Left ventricle myocardium inferior (tissue), 1 donor: ENCODE results near the gene RAP1B. TPM values are rescaled to one million over a fixed set of nuclear protein-coding genes. Genes with fewer than 3 reads are reported as not detected.

ENCODE experiments used
- DNase-seq: peaks from one replicate; pipeline ENCODE4 v3.0.0-alpha.2; 2020
- H3K27ac ChIP-seq: fragments of 200-600 bp; replicated peaks from 2 replicates; pipeline ENCODE4 v1.8.0; 2021
- H3K27me3 ChIP-seq: fragments of 200-600 bp; 2 replicates; pipeline ENCODE4 v1.8.0; 2021; ENCODE audit warnings: low read depth
- H3K36me3 ChIP-seq: fragments of 200-600 bp; 2 replicates; pipeline ENCODE4 v1.8.0; 2021
- H3K4me1 ChIP-seq: fragments of 200-600 bp; 2 replicates; pipeline ENCODE4 v1.8.0; 2021
- H3K4me3 ChIP-seq: fragments of 200-600 bp; 2 replicates; pipeline ENCODE4 v1.8.0; 2021; ENCODE audit warnings: mild to moderate bottlenecking, moderate library complexity
- H3K9me3 ChIP-seq: fragments of 200-600 bp; replicated peaks from 2 replicates; pipeline ENCODE4 v1.8.0; 2021
- CTCF ChIP-seq: fragments of 200-600 bp; IDR thresholded peaks from 2 replicates; pipeline ENCODE4 v1.8.0; 2021; ENCODE audit warnings: antibody characterized with exemption, mild to moderate bottlenecking, borderline replicate concordance
- intact Hi-C: fragments of 100-400 bp; cut with micrococcal nuclease; formaldehyde crosslinking; loops from one replicate; pipeline ENCODE4 v1.11.0; 2022
- total RNA-seq: library from RNA; stranded (reverse); fragmentation: NEBNext Ultra II Directional; extraction: Animal tissue kit (Norgen Biotek cat#: 25700); gene quantifications from one replicate; pipeline ENCODE4 v1.2.1, GENCODE V29; 2021
- donor health status: DM: no; HTN: yes; CAD: no; lungs with severe emphysema.

RAP1B gene
- total RNA-seq, 1 donor from 2014 or later: 41.5 TPM

GRCh38 chr12:68614105-68614679 lies 3.5 kb downstream of the RAP1B start:
- H3K36me3 ChIP-seq: no peaks in the 10 kb centered on the region
- no peak for TF ChIP-seq CTCF
- peak overlapping the region; percentile 3 for H3K27ac ChIP-seq
- intact Hi-C loops: loop anchor here (10.0 kb wide), 1 partner anchor 249 kb away; no protein-coding TSS in a partner anchor
- no peaks in the 10 kb centered on the region for H3K9me3 ChIP-seq
- H3K4me1 ChIP-seq: peaks cover 84% of the 10 kb centered on the region
- H3K27me3 ChIP-seq: no peaks in the 10 kb centered on the region
- no peak overlapping the region for H3K4me3 ChIP-seq
- DNase-seq: no peak

- H3K4me1 ChIP-seq: peaks cover 88% of the 10 kb centered on the region
- H3K9me3 ChIP-seq: no peaks in the 10 kb centered on the region
- DNase-seq: no peak
- H3K36me3 ChIP-seq: no peaks in the 10 kb centered on the region
- no peak for TF ChIP-seq CTCF
- intact Hi-C loops: loop anchor here (10.0 kb wide), 1 partner anchor 250 kb away; no protein-coding TSS in a partner anchor
- H3K27ac ChIP-seq: no peak overlapping the region
- H3K4me3 ChIP-seq: no peak overlapping the region
- no peaks in the 10 kb centered on the region for H3K27me3 ChIP-seq
Observed at GRCh38 chr12:68614769-68615168, 4.1 kb downstream of the RAP1B start.

- H3K36me3 ChIP-seq: no peaks in the 10 kb centered on the region
Observed at GRCh38 chr12:68617160-68617926, 6.6 kb downstream of the RAP1B start.

GRCh38 chr12:68619541-68619940 lies 8.8 kb downstream of the RAP1B start:
- no peak for DNase-seq
- H3K36me3 ChIP-seq: no peaks in the 10 kb centered on the region
- TF ChIP-seq CTCF: no peak
- intact Hi-C loops: loop anchor here (10.0 kb wide), 1 partner anchor 255 kb away; no protein-coding TSS in a partner anchor
- no peak overlapping the region for H3K4me3 ChIP-seq
- no peaks in the 10 kb centered on the region for H3K27me3 ChIP-seq
- H3K4me1 ChIP-seq: peaks cover 98% of the 10 kb centered on the region
- H3K9me3 ChIP-seq: no peaks in the 10 kb centered on the region
- no peak overlapping the region for H3K27ac ChIP-seq

More at GRCh38 chr12:68617160-68617926, 6.6 kb downstream of the RAP1B start:
- no peaks in the 10 kb centered on the region for H3K27me3 ChIP-seq
- no peak for TF ChIP-seq CTCF
- intact Hi-C loops: loop anchor here (10.0 kb wide), 1 partner anchor 253 kb away; no protein-coding TSS in a partner anchor
- no peak overlapping the region for H3K4me3 ChIP-seq
- H3K27ac ChIP-seq: no peak overlapping the region
- DNase-seq: no peak
- H3K4me1 ChIP-seq: peaks cover 100% of the 10 kb centered on the region
- no peaks in the 10 kb centered on the region for H3K9me3 ChIP-seq

- H3K4me1 ChIP-seq: peaks cover 91% of the 10 kb centered on the region
- H3K36me3 ChIP-seq: peaks cover 4% of the 10 kb centered on the region
- intact Hi-C loops: no loop called here
- peak overlapping the region; percentile 13 for H3K4me3 ChIP-seq
- H3K27ac ChIP-seq: peak overlapping the region; percentile 4
- H3K9me3 ChIP-seq: no peaks in the 10 kb centered on the region
- no peak for DNase-seq
- no peaks in the 10 kb centered on the region for H3K27me3 ChIP-seq
- no peak for TF ChIP-seq CTCF
Observed at GRCh38 chr12:68620519-68621471, 10.1 kb downstream of the RAP1B start.
